Measurements from ENCODE around the gene KDM2B. TPM values are rescaled to one million over a fixed set of nuclear protein-coding genes. Genes with fewer than 3 reads are reported as not detected.
"Not testable (repeated sequence)": the region's sequence is repeated elsewhere in the genome, so short reads cannot be mapped to it uniquely, and the experiment has no call there.

The KDM2B gene
- total RNA-seq, 1 donor from 2014 or later, result 19.8 TPM

- peak in 1 of 2 donors; percentile 33 for DNase-seq (ENCODE audit: low read depth in 2 of 2)
Observed at GRCh38 chr12:121505513-121505912, 75.3 kb downstream of the KDM2B start.

GRCh38 chr12:121504505-121504904 is 76.3 kb downstream of the KDM2B start:
- DNase-seq (ENCODE audit: low read depth in 2 of 2), result no peak

DNA sequence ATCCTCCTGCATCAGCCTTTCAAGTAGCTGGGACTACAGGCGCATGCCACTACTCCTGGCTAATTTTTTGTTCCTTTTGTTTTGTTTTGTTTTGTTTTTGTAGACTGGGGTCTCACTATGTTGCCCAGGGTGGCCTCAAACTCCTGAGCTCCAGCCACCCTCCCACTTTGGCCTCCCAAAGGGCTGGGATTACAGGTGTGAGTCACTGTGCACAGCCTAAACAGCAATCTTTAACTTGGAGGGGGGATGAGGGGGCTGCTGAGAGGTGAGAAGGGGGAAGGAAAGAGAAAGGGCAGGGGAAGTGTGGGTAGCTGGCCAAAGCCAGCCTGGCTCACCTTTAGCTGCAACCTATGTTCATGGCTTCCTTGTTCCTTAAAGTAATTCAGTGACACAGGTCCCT is 77.4 kb downstream of the KDM2B start:
- DNase-seq (ENCODE audit: low read depth in 2 of 2), result no peak

GRCh38 chr12:121501946-121502345 is 78.9 kb downstream of the KDM2B start:
- no peak for DNase-seq (ENCODE audit: low read depth in 2 of 2)

GRCh38 chr12:121499929-121500793 is 80.7 kb downstream of the KDM2B start:
- peak; percentile 17 to 58 for DNase-seq (ENCODE audit: low read depth in 2 of 2)

DNA sequence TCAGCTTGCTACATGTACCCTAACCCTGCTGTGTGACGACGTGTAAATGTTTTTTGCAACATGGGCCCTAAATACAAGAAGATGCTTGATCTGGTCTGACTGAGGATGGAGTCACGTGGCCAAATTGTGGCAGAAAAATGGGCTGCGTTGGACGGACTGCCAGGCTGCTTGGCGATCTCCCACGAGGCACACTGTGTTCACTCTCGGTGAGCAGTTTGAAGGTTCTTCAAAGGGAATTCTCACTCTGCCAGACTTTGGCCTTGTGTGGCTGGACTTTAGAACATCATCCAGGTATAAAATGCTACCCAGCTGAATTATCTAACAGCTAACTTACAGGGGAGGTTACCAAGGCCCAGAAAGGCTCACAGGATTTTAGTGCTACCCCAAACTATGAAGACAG is 85.1 kb downstream of the KDM2B start:
- no peak for DNase-seq (ENCODE audit: low read depth in 2 of 2)

DNA sequence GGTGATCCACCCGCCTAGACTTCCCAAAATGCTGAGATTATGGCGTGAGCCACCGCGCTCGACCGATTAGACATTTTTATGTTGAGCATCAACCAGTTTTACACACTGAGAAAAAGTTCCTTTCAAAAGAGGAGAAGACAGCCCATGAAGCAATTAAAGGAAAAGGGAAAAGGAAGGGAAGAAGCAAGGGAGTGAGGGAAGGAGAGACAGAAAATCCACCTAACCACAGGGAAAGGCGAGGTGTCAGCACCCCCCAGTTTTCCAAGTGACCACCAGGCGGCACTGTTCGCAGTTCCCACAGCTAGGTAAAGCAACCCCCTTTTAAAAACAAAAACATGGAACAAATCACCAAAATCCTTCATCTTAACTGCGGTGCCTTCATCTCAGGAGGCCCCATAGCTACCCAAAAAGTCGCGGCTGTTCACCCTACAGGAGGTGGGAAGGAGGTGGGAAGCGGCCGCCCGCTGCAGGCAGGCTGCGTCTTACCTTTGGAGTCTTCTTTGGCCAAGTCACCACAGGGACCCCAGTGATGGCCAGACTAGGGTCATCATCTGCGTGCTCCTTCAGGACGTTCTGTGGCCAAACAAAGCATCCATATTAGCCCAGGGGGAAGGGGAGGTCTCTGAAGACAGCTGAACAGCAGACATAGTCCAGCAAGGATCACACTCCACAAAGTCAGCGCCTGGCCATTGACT is 86.6 kb downstream of the KDM2B start:
- peak in 1 of 2 donors; percentile 33 for DNase-seq (ENCODE audit: low read depth in 2 of 2)

- no peak for DNase-seq (ENCODE audit: low read depth in 2 of 2)
Observed at GRCh38 chr12:121490401-121491281, 90.2 kb downstream of the KDM2B start.

DNA sequence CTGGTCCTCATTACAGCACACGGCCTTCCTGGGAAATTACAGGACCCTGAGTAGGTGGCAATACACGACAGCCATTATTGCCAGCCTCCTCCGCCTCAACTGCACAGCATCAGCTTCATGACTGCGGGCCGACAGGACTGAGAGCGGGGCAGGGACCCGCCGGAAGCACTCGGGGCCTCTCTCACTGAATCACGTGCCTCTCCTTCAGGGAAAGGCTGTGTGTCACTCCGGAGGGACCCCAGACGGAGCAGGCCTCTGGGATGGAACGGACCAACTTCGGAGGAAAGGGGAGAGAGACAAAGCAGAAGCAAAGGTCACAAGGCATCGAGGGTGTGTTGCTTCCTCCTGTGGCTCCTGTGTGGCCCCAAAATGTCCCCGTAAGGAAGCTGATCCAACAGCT is 90.9 kb downstream of the KDM2B start:
- no peak for DNase-seq (ENCODE audit: low read depth in 2 of 2)

- no peak for DNase-seq (ENCODE audit: low read depth in 2 of 2)
Observed at GRCh38 chr12:121484967-121485366, 95.9 kb downstream of the KDM2B start.

DNA sequence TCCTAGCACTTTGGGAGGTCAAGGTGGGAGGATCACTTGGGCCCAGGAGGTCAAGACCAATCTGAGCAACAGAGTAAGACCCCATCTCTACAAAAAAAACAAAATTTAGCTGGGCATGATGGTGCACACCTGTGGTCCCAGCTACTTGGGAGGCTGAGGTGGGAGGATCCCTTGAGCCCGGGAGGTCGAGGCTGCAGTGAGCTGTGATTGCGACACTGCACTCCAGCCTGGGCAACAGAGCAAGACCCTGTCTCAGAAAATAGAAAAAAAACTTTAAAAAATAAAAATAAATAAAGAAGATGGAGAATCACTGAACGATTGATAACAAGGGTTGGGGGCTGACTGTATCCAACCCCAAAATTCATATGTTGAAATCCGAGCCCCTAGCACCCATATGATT is 96.3 kb downstream of the KDM2B start:
- DNase-seq (ENCODE audit: low read depth in 2 of 2), result not testable (repeated sequence)

DNA sequence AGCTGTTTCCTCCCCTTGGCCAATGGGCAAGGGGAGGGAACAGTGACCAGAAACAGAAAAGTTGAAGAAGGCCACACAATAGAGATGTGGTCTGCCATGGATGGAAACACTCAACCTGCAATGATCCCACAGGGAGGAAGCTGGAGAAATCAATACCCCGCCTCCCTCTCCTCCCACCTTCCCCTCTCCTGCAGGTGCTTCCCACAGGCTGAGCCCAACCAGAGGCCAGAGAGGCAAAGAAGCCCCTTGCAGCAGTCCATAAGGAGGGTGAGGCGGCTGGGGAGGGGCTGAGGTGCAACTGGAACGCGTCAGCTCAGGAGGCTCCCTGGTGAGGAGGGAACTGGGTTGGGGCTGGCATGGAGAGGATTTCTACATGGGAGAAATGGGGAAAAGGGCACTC is 96.9 kb downstream of the KDM2B start:
- DNase-seq (ENCODE audit: low read depth in 2 of 2), result no peak

DNA sequence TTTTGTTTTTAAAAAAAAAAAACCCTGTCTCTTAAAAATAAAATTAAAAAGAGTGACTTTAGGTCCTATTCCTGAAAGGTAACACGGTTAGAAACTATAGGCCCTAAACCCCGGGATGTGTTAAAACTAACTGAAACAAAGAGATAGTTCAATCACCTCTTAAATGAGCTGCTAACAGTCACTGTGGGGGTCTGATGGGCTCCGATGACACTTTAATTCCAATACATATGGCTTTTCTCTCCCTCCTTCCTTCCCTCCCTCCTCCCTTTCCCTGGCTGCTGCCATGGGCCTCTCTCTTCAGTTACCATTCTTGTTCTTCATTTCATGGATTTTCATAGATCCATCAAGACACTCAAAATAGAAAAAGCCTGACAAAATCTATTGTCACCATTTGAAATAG is 104.3 kb downstream of the KDM2B start:
- DNase-seq (ENCODE audit: low read depth in 2 of 2), result no peak

GRCh38 chr12:121475279-121475678 is 105.5 kb downstream of the KDM2B start:
- no peak for DNase-seq (ENCODE audit: low read depth in 2 of 2)

GRCh38 chr12:121472150-121472905 is 108.5 kb downstream of the KDM2B start:
- no peak for DNase-seq (ENCODE audit: low read depth in 2 of 2)

GRCh38 chr12:121470751-121471150 is 110.1 kb downstream of the KDM2B start:
- DNase-seq (ENCODE audit: low read depth in 2 of 2), result no peak

DNA sequence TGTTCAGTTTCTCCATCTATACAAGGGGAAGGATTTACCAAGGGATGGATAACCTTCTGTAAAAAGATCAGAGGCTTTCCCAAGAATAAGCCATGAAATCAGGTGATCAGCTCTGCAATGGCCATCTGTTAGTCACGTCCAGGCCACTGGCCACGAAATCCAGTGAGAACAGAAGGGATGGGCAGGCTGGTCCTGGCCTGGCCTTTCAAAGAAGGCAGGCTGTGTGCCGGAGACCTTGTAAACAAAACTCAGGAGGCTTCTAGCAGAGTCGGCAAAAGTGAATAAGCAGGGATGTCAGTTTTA is 112.4 kb downstream of the KDM2B start:
- DNase-seq (ENCODE audit: low read depth in 2 of 2), result no peak

- DNase-seq (ENCODE audit: low read depth in 2 of 2), result peak in 1 of 2 donors; percentile 26
Observed at GRCh38 chr12:121467638-121468498, 113.0 kb downstream of the KDM2B start.

DNA sequence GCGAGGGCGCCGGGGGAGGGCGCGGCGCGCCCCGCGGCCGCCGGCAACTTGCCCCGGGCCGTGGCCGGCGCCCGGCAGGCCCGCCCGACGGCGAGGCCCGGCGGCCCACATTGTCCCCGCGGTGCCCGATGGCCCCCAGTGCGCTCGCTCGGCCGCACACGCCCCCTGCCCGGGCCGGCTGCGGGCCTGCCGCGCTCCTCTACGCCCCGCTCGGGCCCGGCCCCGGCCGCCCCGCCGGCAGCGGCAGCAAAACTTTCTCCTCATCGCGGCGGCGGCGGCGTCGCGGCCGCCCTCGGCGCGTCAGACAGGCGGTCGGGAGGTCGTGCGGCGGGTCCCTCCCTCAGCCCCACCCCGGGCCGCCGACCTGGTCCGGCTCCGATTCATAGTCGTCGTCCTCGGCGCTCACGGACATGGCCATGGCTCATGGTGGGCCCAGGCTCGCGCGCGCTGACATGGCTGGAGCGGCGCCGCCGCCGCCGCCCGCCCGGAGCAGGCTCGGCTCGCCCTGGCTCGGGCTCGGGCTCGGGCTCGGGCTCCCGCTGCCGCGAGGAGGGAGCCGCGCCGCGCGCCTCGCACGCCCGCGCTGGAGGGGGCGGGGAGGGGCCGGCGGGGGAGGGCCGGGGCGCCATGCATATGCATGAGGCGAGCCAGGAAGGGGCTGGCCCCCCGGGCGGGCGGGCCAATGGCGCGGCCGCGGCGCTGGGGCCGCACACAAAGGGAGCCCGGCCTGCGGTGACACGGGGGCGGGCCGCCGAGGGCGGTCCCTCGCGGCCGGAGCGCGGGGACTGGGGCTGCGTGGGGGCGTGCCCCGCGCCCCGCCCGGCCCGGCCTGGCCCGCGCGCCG is 113.8 kb downstream of the KDM2B start:
- DNase-seq (ENCODE audit: low read depth in 2 of 2), result peak; percentile 68 to 92

Measured in dermis microvascular lymphatic vessel endothelial cell (primary cell).